ENCODE results near the gene FADS6. TPM values are rescaled to one million over a fixed set of nuclear protein-coding genes. Genes with fewer than 3 reads are reported as not detected.
"Not testable (repeated sequence)": the region's sequence is repeated elsewhere in the genome, so short reads cannot be mapped to it uniquely, and the experiment has no call there.

The FADS6 gene
- total RNA-seq, 1 experiment from 2014 or later, result not detected

DNA sequence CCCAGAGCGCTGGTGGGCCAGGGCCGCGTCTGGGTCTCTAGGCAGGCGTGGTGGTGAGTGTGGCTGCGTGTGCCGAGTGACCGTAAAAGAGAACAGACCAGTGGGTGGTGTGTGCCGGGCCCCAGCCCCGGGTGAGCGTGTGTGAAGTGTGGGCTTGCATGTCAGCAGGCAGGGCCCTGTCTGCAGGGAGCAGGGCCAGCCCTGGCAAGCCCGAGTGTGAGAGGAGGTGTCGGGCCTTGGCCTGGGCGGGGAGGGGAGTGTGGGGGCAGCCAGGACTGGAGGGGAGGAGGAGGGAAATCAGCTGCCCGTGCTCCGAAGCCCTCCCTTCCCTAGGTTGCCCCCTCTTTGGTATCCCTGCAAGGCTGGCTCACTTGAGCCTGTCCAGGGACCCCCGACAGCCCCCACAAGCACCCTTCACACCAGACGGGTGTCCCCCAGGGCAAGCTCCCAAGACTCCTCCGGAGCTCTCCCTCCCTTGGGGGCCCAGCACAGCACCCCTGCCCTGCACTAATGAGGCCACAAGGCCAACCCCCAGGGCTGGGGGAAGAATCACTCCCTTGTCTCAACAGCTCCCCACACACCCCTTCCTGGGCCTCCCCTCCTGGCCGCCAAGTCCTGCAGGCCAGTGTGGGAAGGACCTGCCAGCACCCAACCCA, 27.7 kb upstream of the FADS6 start:
- DNase-seq (ENCODE audit: low read depth), result no peak

DNA sequence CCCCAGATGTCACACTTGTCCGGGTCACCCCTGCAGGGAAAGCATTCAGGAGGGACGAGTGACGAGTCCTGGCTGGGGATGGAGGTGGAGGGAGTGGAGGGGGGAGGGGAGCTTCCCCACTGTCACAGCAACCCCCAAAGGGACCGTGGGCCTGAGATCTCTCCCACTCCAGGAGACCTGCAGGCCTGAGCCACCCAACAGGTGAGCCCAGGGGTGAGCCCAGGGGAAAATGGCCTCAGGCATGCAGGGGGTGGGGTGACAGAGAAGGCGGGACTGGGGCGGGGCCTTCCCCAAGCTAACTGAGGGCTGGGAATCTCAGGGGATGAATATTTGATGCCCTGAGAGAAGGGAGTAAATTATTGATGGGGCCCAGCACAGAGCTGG, 27.2 kb upstream of the FADS6 start:
- DNase-seq (ENCODE audit: low read depth), result no peak

DNA sequence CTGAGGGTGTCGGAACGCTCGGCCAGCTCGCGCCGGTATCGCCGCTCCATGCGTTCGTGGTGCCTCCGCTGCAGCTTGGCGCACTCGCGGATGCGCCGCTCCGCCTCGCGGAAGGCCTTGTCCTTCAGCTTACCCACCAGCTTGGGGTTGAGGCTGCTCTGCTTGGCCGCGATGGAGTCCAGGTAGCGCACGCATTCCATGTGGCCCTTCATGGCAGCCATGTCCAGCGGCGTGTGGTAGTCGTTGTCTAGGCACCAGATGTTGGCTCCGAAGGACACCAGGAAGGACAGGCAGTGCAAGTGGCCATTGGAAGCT, 26.8 kb upstream of the FADS6 start:
- no peak for DNase-seq (ENCODE audit: low read depth)

DNA sequence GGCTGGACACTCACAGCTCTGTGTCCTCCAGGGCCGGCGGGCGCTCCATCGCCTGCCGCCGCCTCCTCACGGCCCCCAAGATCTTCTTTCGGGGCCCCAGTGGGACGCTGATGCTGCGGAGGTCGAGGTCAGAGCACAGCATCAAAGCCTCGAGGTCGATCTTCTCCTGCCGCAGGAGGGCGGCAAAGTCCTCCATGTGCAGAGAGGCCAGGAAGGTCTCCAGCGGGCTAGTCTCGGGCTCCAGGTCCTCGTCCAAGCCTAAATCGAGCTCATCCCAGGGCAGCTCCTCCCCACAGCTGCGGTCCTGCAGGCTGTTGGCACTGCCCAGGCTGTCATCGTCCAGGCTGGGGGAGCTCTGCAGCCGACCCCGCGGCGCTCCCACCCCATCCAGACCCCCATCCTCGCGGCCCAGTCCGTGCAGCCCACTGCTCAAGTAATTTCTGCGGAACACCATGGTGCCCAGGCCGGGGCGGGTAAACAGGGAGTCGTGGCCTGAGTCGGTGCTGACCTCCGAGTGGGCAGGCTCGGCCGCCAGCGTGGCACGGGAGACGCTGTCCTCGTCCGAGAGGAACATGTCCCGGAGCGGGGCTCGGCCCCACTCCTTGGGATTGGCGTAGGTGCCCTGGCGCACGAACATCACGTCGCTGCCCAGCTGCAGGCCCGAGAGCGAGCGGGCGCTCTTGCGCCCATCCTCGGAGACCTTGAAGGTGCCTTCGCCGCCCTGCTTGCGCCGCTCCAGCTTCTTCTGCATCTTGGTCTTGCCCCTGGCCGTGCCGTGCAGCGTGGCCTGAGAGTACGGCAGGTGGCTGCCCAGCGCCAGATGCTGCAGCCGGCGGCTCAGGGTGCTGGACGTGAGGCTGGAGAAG, 26.2 kb upstream of the FADS6 start:
- peak; percentile 27 for DNase-seq (ENCODE audit: low read depth)

DNA sequence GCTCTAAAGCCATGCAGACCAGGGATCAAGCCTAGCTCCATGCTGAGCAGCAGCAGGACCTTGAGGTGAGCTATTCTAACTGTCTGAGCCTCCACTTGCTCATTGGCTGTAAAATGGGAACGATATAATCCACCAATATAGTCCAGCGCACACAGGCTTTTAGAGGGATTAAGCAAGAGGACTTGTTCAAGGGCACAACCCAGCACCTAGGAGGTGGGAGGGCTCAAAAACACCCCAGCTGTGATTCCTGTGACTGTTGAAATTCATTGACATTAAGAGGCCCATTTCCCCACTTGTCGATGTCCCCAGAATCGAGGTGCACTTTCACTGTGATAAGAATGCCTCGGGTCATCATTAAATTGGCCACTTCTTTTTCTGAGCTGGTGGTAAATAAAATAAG, 25.5 kb upstream of the FADS6 start:
- DNase-seq (ENCODE audit: low read depth), result no peak

DNA sequence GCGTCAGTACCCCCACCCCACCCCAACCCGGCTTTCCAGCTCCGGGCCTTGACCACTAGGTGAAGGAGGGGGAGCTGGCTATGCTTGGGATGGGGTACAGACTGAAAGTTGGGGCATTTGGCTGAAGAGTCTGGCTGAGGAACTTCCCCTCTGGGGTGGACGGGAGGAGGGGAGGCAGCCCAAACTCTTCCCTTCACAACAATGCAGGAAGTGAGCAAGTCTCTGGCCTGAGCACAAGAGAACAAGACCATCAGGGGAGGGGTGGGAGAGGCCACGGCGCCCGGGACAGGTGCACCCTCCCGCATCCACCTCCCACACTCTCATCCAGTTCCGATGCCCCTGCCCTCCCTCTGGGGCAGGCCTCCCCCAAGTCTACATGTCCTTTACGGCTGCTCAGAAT, 24.0 kb upstream of the FADS6 start:
- no peak for DNase-seq (ENCODE audit: low read depth)

DNA sequence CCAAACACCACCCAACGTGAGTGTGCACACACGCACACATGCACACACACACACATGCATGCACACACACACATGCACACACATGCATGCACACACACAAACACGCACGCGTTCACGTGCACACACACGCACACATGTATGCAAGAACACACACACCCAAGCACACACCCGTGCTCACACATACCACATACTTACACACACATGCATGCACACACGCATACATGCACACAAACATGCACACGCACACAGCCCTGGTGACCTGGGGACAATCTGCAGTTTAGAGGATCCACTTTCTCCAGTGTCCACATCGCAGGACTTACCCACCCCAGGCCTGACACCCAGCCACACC, 23.4 kb upstream of the FADS6 start:
- DNase-seq (ENCODE audit: low read depth), result no peak

DNA sequence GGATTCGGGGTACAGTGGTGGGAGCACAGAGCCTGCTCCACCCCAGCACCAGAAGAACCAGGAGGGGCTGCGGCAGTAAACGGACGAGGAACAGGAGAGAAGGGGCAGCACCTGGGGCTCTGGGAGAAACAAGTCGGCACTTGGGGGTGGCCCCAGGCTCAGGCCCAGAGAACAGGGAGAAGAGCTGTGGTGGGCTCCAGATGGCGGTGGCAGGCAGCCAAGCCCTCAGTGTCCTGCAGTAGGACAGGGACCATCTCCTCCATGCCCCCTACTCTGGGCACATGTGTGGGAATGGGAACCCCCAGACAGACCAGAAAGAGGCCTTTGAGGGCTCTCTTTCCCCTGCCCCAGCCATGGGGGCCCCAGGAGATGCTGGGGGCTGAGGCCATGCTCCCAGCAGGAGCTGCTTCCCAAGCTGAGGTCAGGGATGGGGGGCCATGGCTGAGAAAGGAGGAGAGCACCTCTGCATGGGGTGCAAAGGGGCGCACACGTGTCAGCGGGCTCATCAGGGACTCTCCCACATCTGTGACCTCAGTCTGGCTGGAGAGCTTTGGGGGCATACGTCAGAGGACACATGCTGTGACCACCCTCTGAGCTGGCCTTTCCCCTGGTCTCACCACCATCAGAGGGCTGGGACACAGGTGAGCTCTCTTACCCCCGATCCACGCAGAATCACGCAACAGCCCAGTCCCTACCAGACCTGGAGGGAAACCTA, 22.9 kb upstream of the FADS6 start:
- no peak for DNase-seq (ENCODE audit: low read depth)

DNA sequence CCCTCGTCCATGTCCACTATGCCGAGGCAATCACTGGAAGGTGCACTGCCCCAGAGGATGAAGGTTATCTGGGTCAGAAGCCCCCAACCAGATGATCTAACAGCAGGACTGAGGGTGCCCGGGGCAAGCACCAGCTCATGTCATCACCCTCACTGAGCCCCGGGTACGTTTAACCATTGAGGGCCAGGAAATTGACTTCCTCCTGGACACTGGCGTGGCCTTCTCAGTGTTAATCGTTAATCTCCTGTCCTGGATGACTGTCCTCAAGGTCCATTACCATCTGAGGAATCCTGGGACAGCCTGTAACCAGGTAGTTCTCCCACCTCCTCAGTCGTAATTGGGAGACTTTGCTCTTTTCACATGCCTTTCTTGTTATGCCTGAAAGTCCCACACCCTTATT, 18.0 kb upstream of the FADS6 start:
- not testable (repeated sequence) for DNase-seq (ENCODE audit: low read depth)

DNA sequence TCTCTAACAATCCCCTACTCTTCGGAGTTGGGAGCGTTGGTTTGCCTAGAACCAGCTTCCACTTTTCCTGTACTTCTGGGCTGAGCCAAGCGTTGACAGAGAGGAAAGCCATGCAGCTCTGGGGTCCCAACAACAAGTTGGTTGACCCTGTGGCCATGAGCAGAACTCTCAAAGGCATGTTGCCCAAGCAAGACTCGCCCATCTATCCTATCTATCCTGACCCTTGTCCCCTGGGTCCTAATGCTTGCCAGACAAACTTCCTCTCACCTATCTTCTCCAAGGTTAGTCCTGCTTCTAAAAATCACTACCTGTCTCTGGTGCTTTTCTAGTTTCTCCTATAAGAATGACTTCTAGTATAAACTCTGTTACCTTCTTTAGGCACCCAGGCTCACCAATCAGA, 15.7 kb upstream of the FADS6 start:
- DNase-seq (ENCODE audit: low read depth), result not testable (repeated sequence)

DNA sequence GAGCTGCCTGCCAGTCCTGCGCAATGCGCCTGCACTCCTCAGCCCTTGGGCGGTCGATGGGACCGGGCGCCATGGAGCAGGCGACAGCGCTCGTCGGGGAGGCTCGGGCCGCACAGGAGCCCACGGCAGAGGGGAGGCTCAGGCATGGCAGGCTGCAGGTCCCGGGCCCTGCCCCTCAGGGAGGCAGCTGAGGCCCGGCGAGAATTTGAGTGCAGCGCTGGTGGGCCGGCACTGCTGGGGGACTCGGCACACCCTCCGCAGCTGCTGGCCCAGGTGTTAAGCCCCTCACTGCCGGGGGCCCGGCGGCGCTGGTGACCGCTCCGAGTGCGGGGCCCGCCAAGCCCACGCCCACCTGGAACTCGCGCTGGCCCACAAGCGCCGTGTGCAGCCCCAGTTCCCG, 13.6 kb upstream of the FADS6 start:
- no peak for DNase-seq (ENCODE audit: low read depth)

DNA sequence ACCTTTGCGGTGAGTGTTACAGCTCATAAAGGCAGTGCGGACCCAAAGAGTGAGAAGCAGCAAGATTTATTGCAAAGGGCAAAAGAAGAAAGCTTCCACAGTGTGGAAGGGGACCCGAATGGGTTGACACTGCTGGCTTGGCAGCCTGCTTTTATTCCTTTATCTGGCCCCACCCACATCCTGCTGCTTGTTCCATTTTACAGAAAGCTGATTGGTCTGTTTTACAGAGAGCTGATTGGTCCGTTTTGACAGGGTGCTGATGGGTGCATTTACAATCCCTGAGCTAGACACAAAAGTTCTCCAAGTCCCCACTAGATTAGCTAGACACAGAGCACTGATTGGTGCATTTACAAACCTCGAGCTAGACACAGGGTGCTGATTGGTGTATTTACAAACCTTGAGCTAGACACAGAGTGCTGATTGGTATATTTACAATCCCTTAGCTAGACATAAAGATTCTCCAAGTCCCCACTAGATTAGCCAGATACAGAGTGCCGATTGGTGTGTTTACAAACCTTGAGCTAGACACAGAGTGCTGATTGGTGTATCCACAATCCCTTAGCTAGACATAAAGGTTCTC, 12.9 kb upstream of the FADS6 start:
- not testable (repeated sequence) for DNase-seq (ENCODE audit: low read depth)

DNA sequence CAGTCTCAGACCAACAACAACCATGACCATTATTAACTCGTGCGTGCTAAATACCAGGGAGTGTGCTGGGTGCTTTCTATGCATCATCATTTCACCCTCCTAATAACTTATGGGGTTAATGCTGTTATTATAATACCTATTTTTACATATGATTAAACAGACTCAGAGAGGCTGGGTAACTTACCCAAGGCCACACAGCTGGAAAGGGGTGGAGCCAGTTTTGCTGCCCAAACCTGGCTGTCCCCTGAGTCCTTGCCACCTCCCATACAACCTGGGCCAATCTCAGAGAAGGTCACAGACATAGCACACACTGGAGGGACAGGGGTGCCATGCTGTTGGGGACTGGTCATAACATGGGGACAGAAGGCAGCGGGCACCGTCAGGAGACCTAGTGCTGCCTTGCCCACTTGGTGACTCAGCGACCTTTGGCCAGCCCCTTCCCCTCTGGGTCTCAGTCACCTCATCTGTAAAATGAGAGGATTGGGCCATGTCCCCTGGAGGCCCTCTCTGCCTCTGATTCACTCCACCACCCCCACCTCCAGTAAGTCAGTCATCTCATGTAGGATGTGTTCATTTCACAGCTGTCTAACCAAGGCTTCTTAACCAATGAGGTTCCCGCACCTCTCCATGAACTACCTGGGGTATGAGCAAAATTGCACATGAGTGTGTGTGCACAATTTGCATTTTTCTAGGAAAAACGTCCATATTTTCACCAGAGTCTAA, 11.4 kb upstream of the FADS6 start:
- no peak for DNase-seq (ENCODE audit: low read depth)

DNA sequence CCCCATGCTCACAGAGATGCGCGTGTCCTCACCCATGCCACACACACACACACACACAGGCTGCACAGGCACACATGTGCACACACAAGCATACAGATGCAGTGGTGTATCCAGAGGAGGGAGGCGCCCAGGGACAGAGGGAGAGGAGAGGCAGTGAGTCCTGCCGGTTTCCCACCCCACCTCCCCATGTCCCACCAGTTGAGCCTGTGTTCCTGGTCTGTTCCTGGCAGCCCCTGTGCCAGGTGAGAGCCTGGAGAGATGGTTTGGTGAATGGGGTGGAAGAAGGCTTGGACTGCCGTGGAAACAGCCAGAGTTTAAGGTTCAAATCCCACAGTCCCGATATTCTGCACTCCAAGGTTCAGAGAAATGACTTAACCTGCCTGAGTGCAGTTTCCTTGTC, 10.2 kb upstream of the FADS6 start:
- no peak for DNase-seq (ENCODE audit: low read depth)

DNA sequence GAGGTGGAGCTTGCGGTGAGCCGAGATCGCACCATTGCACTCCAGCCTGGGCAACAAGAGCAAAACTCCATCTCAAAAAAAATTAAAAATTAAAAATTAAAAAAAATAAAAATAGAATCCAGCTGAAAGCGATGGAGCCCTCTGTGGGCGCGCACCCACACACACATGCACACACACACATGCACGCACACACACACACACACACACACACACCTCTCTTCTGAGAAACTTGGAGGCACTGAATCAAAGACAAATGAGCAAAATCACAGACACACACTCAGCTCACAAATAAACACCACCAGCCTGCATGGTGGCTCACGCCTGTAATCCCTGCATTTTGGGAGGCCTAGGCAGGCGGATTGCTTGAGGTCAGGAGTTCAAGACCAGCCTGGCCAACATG, 9.6 kb upstream of the FADS6 start:
- no peak for DNase-seq (ENCODE audit: low read depth)

DNA sequence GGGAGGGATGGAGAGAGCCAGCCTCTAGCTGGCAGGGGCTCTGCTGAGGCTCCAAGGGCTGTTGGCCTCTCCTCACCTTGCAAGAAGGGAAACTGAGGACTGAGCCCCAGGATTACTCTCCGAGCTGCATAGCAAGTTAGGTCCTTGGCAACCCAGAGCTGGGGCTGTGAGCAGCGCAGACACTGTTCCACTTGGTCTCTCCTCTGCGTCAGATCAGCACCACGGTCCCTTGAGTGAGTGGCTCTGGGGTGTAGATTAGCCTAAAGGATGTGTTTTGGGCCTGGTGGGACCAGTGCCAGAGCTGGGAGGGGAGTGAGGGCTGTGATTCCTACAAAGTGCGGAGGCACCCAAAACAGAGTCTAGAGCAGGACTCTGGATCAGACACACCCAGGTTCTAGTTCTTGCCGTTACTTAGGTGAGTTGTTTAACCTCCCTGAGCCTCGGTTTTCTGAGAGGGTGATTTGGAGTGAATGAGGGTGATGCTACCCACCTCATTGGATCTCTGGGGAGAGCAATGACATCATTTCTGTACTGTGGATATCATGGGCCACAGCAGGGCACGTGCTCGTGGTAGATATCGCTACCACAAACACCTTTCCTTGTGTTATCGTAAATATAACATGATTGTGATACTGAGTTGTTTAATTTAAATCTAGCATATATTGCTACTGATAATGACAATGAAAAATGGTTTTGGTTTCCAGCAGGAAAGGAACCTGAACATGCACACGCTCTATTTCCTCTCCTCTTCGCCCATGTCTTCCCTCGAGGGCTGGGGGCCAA, 8.1 kb upstream of the FADS6 start:
- DNase-seq (ENCODE audit: low read depth), result no peak

DNA sequence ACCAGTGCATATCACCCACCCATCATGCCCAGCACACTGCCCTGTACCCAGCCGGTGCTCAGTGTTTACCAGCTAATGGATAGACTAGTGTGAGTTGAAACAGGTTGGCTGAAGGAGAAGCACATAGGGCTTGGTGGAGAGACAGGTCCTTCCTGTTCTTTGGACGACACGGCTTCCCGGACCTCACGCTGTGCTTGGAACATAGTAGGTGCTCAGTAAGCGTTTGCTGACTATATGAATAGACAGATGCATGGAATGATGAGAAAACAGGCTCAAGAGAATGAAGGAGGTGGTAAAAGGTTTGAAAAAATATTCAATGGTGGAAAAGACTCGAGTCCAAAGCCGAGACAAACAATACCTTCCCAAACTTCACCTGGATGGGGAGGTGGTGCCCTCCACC, 6.8 kb upstream of the FADS6 start:
- DNase-seq (ENCODE audit: low read depth), result no peak

DNA sequence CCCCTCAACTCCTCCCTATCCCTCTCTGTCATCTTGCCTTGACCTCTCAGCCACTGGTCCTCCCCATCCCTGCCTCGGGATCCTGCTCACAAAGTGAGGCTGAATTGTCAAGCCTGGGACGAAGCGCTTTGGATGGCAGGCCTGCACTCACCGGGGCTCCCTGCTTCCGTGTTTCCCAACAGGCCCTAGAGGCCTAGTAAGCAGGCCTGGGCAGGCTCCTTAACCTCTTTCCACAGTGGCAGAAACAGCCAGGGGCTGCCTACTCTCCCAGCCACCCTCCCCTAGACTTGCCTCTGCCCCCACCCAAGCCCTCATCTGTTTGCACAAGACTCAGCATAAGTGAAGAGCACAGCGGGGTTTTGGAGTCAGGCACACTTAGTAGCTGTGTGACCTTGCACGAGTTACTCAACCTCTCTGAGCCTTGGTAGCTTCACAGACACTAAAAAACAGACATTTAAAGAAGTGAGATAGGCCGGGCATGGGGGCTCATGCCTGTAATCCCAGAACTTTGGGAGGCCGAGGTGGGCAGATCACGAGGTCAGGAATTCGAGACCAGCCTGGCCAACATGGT, 5.0 kb upstream of the FADS6 start:
- DNase-seq (ENCODE audit: low read depth), result no peak

DNA sequence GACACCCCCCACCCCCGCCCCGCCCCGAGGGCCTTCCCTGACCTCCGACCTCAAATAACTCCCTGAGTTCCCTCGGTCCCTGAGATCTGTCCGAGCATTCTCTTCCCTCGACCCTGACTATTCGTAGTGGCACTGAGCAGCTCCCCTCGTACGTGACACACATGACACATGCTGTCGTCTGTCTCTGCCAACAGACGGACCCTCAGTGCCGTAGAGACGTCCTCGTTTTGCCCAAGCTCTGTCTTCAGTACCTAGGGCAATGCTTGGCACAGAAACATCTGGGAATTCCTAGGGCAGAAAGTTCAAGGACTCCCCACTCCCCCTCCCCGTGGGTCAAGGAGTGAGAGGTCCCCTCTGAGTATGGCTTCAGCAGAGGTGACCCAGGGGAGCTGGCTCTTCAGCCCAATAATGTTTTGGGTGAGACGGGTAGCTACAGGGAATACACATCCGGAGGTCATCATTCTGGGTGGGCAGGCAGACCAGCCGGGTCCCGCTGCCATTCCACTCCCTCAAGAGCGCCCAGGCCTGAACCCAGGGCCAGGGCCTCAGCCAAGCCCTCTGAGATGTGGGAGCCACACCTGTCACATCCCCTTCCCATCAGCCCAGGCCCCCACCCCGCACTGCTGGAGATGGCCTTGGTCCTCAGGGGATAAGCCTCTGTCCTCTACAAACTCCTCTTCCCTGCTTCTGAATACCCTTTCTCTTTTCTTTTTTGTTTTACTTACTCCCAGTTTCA, 671 bp upstream of the FADS6 start:
- no peak for DNase-seq (ENCODE audit: low read depth)

Data from M059J (cell line).